Activated T-cell treated with anti-CD3 and anti-CD28 coated beads for 4 hours (primary cell): ENCODE data around the gene FBXW8.

Source experiments
- DNase-seq: peaks from one replicate; pipeline ENCODE4 v3.0.0-alpha.2; 2020

The FBXW8 gene

DNA sequence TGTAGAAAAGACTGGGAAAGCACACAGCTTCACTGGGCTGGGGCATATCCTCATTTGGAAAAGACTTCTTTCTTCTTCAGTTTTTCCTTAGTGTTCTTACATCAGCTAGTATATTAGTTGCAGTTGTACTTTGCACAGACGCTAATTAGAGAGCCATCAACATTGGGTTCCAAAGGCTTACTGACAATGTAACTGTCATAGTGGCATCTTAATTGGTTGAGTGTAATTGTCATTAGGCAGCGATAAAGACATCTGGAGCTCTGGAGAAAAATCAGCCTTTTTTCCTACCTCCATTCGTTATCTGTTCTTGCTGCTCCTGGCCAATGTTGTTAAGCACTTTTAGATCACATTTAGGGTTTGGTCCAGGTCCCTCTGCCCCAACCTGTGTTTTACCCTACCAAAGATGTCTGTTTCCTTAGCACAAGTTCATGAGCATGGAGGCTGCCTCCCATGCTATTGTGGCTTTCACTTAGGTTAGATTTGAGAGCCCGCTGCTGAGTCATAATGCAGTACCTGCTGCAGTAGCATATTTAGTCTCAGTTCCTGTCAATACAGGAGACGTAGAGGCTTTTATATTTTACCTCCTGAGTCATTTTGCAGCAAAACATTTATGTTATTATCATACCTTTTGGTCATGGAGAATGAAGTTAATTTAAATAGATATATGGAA is 49.2 kb downstream of the FBXW8 start:
- DNase-seq = no peak

DNA sequence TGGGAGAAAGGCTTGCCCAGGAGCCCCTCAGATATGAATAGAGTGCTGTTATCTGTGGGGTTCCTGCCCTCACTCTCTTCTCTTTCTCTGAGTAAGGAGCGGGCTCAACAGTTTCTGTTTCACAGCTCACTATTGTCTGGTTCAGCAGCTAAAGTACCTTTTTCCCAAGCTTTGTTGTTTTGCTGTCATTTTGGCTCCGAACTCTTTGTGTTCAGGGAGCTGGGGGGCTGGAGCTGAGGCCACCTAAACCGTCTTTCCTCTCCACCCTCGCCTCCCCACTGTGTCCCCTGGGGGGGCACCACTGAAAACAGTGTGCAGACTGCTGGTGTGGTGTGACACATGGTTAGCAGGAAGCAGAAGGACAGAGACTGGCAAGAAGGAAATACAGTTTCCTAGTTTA is 51.4 kb downstream of the FBXW8 start:
- DNase-seq = no peak

DNA sequence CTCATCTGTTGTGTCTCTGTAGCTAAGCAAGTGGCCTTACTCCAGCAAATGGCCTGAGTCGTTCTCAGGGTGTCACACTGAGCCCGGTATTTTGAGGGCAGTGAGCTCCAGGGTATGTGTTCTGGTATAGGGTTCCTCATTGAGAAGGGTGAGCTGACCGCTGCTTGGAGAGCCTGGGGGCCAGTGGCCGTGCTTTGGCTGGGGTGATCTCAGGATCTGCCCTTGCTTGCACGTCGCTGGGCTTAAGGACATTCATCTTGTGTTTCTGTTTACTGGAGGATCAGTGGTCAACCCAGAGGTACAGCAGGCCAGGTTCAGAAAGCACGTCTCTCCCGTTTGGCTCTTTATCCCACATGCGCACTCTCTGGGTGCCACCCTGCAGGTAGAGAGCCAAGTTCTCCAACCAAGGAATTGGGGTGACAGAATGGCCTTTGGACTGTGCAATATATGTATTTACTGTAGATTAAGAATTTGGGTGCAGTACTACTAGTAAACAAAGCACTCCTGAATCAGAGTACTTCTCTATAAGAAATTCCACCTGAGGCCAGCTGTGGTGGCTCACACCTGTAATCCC is 52.1 kb downstream of the FBXW8 start:
- DNase-seq = no peak

DNA sequence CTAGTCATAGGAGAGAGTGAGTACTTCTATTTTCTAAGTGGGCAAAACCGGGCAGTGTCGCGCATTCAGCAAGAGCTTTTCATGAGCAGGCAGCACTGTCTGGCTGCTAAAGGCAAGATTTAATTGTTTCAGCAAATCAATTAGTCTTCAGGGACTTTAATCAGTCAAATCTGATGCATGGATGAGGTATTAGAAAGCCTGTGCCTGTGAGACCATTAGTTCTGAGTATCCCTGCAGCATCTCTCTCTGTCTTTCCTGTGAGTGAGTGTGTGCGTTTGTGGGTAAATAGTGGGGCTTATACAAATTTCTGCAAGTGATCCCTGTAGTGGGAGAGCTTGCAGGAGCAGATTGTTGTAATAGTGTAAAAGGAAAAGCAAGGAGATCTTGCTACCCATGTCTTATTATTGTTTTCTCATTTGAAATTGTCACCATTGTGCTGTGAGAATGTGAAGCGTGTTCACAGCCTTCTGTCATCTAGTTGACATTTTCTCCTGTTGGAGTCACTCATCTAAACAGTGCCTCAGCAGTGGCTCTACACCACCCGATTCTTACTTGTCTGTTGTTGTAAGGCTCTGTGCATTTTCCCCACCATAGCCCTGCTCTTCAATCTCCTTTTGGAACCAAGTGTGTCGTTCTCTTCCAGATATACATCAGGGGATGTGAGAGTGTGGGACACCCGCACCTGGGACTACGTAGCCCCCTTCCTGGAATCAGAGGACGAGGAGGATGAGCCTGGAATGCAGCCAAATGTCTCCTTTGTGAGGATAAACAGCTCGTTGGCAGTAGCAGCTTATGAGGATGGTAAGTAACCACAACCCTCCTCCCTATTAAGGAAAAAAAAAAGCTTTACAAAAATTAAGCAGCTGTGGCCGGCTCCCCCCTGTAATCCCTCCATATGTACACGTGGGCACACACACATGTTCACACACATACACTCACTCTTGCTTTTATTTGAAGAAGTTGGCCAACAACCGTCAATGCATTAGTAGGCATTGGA is 53.6 kb downstream of the FBXW8 start:
- DNase-seq = no peak

DNA sequence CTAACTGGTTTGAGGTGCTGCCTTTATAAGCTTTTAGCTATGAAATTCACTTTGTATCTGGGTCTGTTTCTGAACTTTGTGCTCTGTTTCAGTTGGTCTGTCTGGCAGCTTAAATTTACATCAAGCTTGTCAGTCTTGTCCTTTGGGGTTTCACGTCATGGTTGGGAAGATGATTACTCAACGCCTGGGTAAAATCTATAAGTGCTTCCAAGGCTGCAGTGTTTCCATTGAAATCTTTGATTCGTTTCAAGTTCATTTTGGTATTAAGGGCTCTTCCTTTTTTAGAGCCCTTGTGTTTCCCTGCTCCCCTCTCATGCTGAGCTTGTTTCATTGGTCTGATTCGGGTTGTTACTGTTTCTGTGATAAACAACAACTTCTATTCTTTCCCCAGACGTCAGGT is 58.2 kb downstream of the FBXW8 start:
- no peak for DNase-seq

DNA sequence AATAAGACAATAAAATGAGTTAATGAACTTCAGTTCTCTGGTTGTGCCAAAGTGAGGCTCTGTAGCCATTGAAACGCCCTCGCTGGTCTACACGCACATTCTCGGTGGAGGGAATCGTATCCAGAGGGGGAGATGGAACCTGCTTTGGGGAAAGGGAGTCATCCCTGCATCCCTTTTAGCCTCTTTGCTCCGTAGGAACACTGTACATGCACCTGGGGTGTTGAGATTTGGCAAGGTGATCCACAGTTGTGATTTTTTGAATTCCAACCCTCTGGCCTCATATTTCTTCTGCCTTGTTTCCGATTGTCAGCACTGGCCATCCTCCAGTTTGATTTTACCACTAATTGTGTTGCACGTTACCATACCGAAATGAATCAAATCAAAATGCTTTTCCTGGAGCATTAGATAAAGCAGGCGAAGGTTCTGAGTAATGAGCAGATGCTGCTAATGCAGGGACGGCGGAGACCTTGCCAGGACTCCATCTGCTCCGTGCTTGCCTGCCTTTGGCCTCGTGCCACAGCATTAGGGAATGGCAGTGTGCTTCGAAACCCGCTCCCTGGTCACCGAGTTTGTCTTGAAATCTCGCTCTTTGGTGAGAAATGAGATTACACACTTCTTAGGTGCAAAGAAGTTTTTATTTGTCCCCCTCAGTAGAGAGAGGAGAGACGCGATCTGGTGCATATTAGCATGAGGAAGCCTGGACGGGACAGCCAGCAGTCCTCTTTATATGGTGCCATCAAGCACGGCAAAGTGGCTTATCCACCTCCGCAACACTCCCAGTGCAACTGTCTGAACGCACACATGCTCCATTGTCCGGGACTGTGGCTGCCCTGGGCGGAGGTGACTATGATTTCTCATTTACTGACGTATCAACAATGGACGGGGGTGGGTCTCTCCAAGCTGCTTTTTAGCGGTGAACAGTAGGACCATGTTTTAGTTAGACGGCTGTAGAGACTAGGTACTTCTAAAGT is 59.1 kb downstream of the FBXW8 start:
- DNase-seq = no peak

DNA sequence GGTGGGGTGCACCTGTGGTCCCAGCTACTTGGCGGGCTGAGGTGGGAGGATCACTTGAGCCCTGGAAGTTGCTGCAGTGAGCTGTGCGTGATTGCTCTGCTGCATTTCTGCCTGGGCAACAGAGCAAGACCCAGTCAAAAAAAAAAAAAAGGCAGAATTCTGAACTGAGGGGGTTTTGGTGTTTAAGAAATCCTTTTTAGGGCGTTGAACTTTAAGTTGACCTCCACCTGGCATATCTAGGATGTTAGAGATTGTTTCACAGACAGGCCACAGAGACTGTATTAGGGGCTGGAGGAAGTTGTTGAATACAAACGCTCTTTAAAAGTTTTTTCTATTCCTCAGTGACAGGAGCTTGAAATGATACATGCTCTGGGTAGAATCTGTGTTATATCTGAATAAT is 60.5 kb downstream of the FBXW8 start:
- no peak for DNase-seq

DNA sequence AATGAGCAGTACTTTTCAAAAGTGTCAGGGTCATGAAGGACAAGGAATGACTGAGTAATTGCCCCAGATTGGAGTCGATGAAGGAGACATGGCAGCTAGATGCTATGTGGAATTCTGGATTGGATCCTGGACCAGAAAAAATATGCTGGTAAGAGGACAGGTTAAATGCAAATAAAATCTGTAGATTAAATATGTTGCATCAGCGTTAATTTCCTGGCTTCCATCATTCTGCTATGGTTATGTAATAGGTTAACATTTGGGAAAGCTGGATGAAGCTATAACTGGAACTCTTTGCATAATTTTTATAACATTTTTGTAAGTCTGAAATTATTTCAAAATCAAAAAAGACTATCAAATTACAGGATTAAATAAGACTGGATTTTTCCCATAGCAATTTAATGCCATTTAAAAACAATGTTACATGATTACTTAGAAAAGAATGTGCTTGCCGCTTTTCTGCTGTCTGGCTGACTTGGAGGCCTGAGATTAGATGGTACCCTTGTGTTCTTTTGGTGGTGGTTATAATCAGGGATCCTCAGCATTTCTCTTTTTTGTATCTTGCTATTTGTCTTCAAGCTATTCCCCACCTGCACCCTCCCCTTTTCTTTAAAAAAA is 65.1 kb downstream of the FBXW8 start:
- DNase-seq = no peak

DNA sequence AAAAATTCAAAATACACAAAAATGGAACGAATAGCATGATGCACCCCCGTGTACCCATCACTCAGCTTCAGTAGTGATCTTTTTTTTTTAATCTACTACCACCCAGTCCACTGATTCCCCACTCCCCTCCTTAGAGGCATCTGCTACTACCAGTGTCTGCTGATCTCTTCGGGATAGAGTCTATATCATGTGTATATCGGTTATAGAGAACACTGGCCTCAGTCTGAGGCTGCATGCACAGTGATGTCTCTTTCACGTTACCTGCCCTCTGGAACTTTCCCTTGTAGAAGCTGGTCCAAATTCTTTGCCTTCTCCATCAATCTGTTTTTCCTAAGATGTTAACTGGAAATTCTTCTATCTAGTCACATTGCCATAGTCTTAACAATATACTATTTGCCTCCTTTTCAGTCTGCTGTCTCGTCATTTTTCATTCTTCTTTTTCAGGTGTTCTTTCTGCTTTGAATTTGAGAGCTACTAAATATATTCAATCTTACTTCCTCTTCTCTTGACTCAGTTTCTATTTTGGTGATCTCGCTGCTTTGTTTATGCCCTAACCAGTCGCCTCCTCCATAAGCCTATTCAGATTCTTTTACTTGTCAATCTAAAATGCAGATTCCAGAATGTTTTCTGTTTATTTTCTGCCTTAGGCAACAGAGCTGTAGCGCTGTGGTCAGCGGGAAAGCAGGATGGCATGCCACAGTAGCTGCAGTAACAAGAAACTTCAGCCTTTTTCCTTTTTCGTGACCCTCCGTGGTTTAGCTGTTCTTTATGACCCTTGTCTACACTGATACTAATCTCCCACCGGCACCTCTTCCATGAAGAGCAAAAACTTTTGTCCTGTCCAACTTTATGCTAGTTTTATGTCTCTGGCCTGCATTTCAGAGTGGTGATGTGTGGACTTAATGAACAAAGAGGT is 67.0 kb downstream of the FBXW8 start:
- DNase-seq = no peak

DNA sequence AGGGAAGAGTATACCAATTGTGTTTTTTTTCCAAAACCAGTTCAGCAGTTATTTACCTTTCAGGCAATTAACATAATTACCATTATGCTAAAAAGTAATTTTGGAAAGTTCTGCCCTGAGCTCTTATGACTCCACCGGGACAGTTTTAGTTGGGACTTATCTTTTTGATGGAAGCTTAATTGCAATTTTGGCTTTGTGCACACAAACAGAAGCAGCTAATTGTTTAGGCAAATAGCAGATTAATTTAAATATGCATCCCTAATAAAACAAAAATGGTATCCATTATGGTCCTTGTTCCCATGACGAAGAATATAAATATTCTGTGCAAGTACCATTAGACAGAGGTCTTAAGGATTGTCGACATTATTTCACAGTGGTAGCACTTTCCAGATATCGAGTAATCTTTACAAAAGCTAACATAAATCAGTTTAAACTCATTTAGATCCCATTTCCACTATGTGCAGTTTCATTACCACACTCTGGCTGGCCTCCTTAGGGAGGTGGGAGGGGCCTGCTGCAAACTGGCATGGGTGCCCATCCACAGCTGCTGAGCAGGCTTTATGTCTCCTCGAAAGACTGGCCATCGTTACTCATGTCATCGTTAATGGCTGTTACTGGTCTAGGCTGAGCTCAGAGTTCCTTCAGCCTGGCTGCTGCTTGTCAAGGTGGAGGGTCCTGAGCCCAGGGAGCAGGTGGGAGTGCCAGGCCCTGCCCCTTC is 68.2 kb downstream of the FBXW8 start:
- DNase-seq = no peak

DNA sequence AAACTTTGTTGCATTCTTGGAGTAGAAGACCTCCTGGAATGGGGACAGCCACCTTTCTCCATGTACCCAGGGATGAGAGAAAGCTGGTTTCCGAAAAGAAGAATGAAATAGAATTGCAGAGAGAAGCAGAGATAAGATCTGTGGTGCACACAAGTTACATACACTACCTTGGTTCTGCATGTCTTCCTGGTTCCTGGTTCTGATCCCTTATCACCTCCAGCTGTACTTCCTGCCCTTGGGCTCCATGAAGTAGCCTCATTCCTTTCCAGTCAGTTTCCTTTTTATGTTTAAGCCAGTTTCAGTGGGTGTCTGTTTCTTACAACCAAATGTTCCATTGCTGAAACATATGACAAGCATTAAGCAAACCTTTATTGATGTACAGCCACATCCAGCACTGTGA is 69.3 kb downstream of the FBXW8 start:
- DNase-seq = no peak

DNA sequence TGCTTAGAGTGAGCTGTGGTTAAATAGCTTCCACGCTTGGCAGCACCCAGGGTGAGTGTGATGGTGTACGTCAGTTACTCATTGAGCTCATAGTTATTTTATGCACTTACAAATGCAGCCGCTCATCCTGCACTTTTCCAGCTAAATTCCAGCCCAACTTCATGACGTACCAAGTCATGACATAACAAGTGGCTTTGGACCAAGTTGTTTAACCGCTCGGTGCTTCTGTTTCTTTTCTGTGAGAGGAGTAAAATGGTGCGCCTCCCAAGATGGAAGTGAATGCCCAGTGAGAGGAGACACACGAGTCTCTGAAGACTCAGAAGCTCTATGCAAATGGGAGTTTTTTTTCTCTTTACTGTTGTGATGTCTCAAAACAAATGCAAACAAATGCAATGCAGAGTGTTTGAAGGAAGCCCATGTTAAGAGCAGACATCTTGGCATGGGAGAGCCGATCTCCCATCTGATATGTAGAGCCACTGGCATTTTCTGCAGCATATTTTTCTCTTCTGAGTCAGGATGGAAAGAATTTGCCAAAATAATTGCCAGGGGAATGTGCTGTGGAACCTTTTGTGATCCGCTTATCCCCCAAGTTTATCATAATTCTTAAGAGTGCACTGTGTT is 72.2 kb downstream of the FBXW8 start:
- no peak for DNase-seq

DNA sequence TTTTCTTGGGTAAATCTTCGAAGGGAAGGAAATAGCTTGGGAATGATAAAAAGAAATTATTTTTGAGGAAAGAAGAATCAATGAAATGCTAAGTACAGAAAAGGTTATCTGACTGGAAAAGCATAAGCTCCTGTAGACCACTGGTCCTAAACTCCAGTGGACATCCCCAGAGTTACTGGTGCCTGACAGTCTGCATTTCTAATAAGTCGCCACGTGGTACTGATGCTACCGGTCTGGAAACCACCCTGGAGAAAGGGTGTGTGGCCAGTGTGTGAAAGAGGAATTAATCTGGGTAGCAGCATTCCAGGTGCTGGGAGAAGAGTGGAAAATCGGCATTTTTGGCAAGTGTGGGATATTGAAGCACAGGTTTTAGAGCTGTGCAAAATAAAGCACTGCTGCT is 73.3 kb downstream of the FBXW8 start:
- no peak for DNase-seq

DNA sequence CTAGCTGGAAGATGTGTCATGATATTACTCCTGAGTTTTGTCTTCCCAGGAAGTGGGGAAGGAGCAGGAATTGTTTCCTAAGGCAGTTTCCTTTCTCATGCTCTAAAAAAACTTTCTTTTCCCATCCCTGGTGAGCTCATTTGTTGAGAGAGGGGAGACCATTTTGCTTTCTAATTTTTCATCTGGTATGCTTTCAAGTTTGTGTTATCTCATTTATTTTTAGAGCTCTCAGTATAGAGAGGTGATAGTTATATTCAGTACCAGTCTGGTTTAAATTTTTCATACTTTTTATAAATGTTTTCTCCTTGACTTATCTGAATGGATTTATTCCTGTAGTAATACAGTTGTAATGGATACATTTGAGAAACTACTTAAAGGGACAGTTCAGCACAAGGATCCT is 79.6 kb downstream of the FBXW8 start:
- DNase-seq = no peak

DNA sequence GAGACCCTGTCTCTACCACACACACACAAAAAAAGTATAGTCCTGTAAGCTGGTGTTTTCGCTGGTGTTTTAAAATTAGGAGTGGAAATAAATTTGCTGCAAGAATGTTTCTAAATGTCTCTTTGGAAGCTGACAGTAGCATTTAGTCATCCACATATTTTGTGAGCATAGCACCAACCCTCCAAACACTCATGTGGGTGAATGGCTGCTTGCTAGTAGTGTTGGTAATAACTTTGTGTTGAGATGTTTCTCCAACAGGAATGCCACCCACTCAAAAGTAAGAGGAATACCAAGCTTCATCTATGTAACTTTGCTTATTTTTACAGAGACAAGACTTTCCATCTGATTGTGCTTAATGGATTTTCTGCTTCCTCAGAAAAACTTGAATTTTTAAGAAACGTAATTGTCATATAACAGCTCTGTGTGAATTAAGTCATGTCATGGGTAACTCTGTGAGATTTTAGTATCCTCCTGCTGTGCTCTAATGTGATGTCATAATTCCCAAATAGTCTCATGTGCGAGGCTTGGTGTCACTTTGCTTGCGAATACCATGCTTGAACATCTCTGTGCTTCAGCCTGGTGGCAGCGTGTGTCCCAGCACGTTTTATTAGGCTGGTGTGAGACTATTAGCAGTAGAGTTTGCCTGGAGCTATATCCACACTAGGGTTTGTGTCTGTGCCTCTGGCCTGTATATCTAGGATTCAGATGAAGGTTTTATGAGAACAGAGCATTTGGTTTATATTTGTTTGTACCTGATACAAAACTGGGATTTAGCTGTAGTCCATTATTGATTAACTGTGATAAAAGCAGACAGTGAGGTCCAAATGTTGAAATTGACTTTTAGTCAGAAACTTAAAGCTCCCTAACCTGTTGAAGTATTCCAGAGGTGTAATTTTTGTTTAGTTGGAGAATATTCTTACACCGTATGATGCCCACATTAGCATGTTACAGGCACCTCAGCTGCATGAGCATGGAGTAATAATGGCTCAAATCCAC is 80.5 kb downstream of the FBXW8 start:
- DNase-seq = no peak

DNA sequence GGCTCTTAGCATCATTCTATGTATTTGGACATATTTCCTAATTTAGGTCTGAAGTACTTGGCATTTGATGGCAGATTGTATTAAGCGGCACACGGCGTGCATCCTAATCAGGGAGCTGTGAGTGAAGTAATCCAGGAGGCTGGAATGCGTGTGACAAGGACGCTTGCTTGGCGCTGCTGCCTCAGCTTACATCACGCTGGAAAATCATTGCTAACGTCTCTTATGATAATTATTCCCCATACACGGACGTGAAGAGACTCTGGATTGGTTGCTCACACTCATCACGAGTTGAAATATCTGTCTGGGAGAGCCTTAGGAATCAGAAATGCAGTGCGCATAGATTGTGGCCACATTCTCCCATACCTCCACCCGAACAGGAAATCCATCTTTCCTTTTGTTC is 85.3 kb downstream of the FBXW8 start:
- no peak for DNase-seq

DNA sequence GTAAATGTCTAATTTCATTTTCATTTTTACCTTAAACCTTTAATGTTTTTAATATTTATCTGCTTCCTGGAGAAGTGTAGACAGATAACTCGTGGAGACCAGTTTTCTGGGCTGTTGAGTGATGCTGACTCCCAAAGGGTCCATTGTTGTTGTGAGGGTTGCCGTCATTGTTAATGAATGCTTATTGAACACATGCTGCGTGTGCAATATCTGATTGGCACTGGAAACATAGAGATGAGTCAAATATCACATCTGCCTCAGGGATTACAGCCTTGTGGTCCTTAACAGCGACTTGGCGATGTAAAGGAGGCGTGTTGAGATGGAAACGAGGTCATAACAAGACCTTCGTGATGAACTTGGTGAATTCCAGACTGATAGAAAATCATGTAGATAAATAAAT is 85.9 kb downstream of the FBXW8 start:
- DNase-seq = no peak

DNA sequence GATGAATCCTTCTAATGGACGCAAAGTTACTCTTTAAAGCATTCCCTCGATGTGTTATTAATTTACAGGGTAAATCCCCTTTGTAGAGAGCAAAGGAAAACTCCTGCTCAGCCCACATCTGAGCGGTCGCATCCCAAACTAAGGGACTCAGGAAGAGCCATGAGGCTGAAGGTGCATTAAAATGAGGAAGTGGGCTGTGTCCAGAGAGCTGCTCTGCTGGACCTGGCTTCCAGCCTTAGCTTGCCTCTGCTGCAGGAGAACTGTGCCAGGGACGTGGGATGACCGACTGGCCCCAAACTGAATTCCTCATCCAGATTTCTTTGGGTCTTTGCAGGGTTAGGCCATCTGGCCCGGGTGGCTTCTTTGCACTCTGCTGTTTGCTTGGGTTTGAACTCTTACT is 88.3 kb downstream of the FBXW8 start:
- DNase-seq = no peak

DNA sequence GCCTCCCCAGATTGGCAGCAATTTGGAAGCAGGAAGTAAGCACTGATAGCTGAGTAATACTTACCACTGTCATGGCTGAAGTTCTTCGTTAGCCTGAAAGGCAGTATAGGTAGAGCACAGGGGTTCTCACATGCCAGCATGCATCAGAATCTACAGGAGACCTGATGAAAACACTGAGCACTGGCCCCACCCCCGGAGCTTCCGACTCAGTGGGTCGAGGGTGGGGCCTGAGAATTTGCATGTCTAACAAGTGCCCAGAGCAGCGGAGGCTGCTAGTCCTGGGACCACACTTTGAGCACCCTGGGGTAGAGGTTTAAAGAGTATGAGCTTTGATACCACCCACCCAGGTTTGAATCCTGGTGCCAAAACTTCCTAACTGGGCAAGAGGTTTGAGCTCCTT is 89.6 kb downstream of the FBXW8 start:
- no peak for DNase-seq
